ENCODE data around the gene TSN.

TSN gene

GRCh38 chr2:121746071-121746578, 9.3 kb upstream of the TSN start:
- no peak for DNase-seq

GRCh38 chr2:121748202-121748601, 7.2 kb upstream of the TSN start:
- peak; percentile 32 for DNase-seq

DNA sequence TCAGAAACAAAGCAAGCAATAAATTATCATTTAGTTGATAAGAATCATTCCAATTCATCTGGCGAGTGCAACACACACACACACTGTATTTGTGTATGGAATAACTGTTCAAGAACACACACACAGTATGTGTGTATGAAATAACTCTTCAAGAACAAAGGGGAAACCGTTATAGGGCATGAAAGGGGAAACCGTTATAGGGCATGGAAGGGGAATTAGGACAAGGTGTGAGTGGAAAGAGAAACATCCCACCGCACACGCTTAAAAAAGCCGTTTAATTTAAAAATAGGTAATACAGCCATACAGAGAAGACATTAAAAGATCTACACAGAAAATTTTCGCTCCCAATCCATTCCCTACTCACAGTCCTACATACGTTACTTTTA, 607 bp upstream of the TSN start:
- DNase-seq = no peak

GRCh38 chr2:121764681-121765228, 9.3 kb downstream of the TSN start:
- DNase-seq = no peak

DNA sequence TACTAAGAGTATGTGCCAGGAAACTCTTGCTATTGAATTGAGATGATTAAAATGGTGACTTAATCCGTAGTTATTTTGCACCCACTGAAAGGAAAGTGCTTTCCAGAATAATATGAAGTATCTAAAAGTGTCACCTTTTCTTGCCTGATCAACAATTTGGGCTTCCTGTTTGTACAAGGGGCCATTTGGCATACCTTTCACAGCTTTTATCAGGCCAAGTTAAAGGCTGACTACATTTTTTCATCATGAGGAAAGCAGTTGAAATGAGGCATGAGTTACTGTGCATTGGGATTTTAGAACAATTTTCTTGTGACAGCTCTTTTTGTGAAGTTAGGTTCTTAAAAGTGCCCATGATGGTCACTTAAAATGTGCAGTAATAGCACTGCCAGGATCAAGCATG, 11.2 kb downstream of the TSN start:
- DNase-seq = no peak

DNA sequence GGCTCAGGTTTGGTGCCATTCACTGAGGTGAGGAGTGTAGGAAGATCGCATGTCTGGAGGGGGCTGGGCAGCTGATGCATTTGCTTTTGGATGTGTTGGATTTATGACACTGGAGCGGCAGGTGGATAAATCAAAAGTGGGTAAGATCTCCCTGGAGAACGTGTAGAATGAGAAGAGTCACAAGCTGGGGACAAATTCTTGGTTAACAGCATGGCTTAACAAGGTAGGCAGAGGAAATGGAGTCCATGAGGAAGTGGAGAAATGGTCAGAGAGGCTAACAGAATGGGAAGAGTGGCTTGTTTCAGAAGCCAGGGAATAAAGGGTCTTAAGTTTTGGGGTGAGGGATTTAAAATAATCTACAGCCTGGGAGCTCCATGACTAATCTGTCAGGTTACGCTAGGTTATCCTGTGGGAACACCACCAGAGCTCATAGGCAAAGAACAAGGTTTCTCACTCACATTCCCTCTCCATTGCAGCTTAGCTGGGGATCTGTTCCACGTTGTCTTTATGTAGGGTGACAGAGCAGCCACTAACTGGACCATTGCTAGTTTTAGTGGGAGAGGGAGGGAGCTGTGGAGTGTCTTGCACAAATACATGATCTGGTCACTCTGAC, 12.8 kb downstream of the TSN start:
- no peak for DNase-seq

DNA sequence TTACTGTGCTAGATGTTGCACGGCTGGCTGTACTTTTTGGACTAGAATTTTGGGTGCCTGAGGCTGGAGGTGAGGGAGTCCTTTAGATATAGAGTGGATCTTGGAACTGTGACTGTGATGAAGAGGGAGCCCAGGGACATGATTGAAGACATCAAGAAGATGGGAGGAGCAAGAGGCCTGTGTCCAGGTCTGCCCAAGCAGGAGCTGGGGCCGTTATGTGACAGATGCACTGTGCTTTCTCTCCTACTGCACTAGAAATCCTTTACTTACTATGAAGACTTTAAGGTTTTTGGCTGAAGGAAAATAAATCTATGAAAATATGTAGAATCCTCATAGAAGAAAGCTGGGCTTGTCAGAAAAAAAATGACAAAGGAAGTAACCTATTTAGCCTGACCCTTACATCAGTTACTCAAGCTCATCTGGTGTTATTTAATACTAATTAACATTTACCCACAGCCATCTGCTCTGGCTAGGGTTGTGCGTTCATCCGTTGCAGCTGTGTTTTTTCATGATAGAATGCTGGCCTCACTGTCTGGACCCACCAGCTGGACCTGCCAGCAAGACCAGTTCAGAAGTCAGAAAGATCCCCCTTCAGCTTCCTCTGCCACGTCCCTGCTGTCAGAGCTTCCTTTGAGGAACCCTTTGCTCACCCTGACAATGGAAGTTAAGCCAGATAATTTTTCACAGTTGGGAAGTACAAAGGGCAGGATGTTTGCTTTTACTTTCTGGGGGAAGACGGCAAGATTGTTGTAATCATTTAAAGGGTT, 16.7 kb downstream of the TSN start:
- no peak for DNase-seq

GRCh38 chr2:121774235-121774634, 18.8 kb downstream of the TSN start:
- DNase-seq = no peak

GRCh38 chr2:121776361-121776760, 20.9 kb downstream of the TSN start:
- DNase-seq = no peak

GRCh38 chr2:121776885-121777698, 21.6 kb downstream of the TSN start:
- DNase-seq = no peak

DNA sequence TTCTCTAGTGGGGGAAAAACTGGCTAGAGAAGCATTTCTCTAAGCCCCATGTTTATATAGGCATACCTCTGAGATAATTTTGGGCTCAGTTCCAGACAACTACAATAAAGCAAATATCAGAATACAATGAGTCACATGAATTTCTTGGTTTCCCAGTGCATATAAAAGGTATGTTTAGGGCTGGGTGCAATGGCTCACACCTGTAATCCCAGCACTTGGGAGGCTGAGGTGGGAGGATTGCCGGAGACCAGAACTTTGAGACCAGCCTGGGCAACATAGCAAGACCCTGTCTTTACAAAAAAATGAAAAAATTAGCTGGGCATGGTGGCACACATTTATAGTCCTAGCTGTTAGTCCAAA, 22.2 kb downstream of the TSN start:
- no peak for DNase-seq

DNA sequence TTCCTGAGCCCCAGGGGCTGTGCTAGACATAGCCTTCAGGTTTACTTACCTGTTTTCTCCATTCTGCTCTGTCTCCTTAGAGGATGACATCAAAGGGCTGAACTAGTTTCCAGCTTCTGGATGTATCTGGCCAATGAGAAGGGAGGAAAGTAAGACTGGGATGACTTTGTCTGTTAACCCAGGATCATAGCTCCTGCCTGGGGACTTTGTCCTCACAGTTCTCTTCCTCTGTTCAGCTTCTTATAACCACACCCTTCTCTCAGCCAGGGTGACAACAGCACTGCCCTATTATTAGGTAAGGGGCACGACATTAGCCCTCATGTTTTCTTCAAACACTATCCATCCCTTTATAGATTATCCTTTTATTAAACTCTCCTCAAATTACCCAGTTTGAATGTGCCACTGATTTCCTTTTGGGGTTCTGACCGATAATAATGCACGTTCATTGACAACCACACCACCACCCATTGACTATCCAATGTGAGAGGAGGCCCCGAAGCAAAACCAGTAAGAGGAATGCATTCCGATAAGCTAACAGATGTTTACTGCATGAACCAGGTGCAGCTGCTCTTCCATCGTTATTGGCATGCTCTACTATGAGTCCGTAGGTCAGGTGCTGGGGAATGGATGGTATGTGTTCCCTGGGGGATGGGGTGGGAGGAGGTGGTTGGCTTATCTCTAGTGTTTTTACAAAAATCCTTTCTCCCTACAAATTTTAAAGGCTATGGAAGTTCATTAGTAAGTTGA, 23.5 kb downstream of the TSN start:
- DNase-seq = no peak

DNA sequence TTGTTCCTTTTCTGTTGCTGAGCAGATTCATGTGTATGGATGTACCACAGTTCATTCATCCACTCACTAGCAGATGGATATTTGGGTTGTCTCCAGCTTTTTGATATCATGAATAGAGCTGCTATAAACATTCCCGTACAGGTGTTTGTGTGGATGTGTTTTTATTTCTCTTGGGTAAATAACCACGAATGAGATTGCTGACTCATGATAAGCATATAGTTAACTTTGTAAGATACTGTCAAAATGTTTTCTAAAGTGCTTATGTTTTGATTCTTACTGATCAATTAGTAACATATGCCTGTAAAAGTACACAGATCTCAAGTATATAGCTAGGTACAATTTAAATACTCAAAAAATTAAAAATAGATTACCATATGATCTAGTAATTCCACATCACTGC, 27.7 kb downstream of the TSN start:
- DNase-seq = no peak

DNA sequence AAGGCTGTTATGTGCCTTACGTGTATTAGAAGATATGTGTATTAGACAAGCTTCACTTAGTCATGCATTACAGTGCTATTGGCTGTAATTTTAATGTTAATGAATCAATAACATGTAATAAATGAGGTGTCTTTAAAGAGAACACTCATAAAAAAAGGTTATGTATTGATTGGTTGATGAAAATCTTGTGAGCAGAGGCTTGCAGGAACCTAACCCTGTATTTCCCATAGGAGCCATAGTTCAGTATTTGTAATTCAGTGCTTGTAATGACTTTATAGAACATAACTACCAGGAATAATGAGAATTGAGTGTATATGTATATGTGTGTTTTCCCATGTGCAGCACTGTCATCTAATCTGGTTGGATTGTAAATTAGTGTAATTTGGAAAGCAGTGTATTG, 33.2 kb downstream of the TSN start:
- no peak for DNase-seq

DNA sequence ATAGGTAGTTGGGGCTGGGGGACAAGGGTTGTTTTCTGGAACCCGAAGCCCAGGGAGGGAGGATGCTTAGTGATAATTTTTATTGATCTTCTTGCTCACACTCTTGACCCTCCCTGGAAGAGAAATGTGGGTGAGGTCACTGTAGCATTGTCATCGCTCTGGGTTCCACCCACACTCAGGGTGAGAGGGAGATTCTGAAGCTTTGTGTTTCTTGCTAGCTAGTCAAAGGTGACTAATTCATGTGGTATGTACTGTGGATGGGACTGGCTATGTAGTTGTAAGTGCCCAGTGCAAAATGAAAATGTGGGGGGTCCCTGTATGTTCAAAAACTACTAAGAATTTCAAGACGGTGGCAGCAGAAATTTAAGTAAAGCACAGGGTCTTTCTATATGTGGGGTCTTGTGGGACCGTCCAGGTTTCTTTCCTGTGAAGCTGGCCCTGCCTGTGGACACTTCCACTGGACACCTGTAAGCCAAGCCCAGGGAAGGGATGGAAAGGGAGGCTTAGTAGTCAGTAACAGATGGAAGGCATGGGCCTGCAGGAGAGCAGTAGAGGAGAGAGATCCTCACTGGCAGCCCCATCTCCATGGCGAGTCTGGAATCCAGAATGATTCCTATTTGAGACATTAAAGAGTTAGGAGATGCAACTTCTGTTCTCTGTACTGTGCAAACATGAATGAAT, 35.0 kb downstream of the TSN start:
- DNase-seq = no peak

- no peak for DNase-seq
Observed at GRCh38 chr2:121791290-121791689, 35.8 kb downstream of the TSN start.

DNA sequence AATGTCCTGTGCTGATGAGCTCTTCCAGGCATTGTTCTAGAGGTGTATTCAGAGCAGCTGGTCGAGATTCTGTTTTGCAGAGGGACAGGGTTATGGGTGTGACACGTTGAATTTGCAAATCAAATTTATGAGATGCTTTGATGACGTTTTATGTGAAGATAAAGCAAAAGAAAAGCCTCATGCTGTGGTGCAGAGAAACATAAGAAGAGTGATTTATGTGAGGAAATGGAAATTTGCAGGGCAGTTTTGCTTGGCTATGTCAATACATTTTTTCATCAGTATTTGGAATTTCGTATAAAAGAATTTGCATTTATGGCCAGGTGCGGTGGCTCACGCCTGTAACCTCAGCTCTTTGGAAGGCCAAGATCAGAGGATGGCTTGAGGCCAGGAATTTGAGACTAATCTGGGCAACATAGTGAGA, 36.4 kb downstream of the TSN start:
- DNase-seq = no peak

DNA sequence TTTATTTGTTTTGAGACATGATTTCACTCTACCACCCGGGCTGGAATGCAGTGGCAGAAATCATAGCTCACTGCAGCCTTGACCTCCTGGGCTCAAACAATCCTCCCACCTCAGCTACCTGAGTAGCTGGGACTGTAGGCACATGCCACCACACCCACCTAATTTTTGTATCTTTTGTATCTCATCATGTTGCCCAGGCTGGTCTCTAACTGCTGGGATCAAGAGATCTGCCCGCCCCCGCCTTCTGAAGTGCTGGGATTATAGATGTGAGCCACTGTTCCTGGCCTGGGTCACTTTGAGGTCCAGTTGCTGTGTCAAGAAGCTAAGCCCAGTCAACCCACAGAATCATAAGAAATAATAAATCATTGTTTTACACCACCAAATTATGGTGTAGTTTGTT, 38.4 kb downstream of the TSN start:
- no peak for DNase-seq

- DNase-seq = no peak
Observed at GRCh38 chr2:121794233-121794632, 38.8 kb downstream of the TSN start.

DNA sequence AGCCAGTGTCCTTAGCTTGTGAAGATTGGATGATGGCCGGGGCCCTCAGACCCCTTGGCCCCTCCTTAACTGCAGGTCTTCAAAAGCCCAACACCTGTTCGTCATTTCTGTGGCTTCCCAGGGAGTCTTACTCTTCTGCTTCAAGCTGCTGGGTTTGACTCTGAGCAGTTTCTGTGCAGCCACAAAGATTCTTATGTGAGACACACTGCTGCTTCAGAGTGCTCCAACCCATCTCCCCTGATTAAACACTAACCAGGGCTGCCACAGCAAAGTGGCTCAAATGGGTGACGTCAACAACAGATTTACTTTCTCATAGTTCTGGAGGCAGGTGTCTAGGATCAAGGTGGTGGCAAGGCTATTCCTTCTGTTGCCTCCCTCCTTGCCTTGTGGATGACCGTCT, 40.8 kb downstream of the TSN start:
- DNase-seq = no peak

GRCh38 chr2:121798617-121799016, 43.2 kb downstream of the TSN start:
- no peak for DNase-seq

DNA sequence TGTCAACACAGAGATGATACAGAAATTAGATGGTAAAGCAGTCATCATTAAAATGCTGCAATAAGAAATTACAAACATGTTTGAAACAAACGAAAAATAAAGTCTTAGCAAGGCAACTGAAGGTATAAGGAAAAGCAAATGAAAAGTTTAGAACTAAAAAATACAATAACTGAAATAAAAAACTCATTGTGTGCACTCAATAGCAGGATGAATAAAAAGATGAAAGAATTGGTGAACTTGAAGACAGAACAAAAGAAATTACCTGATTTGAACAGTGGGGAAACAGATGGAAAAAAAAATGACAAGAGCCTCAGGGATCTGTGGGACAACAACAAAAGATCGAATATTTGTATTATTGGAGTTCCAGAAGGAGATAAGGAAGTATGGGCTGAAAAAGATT, 46.5 kb downstream of the TSN start:
- DNase-seq = no peak
